Astrocyte (in vitro differentiated cells and primary cell): Measurements from ENCODE around the gene HTR2B. TPM values are rescaled to one million over a fixed set of nuclear protein-coding genes. Genes with fewer than 3 reads are reported as not detected.
A peak's percentile ranks its signal among the peaks of the same experiment; 100 is the strongest.

Source experiments
- DNase-seq: peaks from one replicate; pipeline ENCODE4 v3.0.0-alpha.2; 2010; ENCODE audit warnings: low read depth
- FAIRE-seq: peaks from 2 replicates; lab custom pipeline; 2011; peaks lifted over from hg19 to GRCh38; lab: Jason Lieb, UNC
- H2AFZ ChIP-seq: 2 replicates; pipeline ENCODE4 v1.6.0; 2012; ENCODE audit warnings: low read depth, low read length, inconsistent platforms
- H3K27ac ChIP-seq: 2 replicates; pipeline ENCODE4 v1.5.1; 2011; ENCODE audit warnings: low read depth, low read length, inconsistent platforms
- H3K27me3 ChIP-seq: 2 replicates; pipeline ENCODE4 v1.6.0; 2011; ENCODE audit warnings: low read length, inconsistent platforms; ENCODE audit not compliant: insufficient read depth
- H3K36me3 ChIP-seq: 2 replicates; pipeline ENCODE4 v1.5.1; 2011; ENCODE audit warnings: low read length, inconsistent platforms; ENCODE audit not compliant: insufficient read depth
- H3K4me1 ChIP-seq: 2 replicates; pipeline ENCODE4 v1.5.1; 2011; ENCODE audit warnings: low read length, inconsistent platforms; ENCODE audit not compliant: insufficient read depth
- H3K4me2 ChIP-seq: 2 replicates; pipeline ENCODE4 v1.6.0; 2012; ENCODE audit warnings: low read length, inconsistent platforms
- H3K4me3 ChIP-seq: 2 replicates; pipeline ENCODE4 v1.5.1; 2011; ENCODE audit warnings: low read depth, mild to moderate bottlenecking, low read length, inconsistent platforms; ENCODE audit not compliant: insufficient read depth
- H3K79me2 ChIP-seq: 2 replicates; pipeline ENCODE4 v1.6.0; 2012; ENCODE audit warnings: mild to moderate bottlenecking, low read length, inconsistent platforms; ENCODE audit not compliant: insufficient read depth
- H3K9ac ChIP-seq: 2 replicates; pipeline ENCODE4 v1.6.0; 2012; ENCODE audit warnings: mild to moderate bottlenecking, low read length, inconsistent platforms
- H3K9me3 ChIP-seq: 2 replicates; pipeline ENCODE4 v1.5.1; 2012; ENCODE audit warnings: low read depth, mild to moderate bottlenecking, low read length, inconsistent platforms; ENCODE audit not compliant: insufficient read depth
- H4K20me1 ChIP-seq: 2 replicates; pipeline ENCODE4 v1.6.0; 2012; ENCODE audit warnings: low read length, inconsistent platforms; ENCODE audit not compliant: insufficient read depth
- H3K27ac Mint-ChIP-seq: one replicate; pipeline ENCODE4 v1.8.0; 2021; ENCODE audit warnings: mild to moderate bottlenecking, mixed read lengths; ENCODE audit not compliant: unreplicated experiment
- H3K27me3 Mint-ChIP-seq: one replicate; pipeline ENCODE4 v1.8.0; 2021; ENCODE audit warnings: low read depth, mixed read lengths; ENCODE audit not compliant: unreplicated experiment
- H3K36me3 Mint-ChIP-seq: one replicate; pipeline ENCODE4 v1.8.0; 2021; ENCODE audit warnings: low read depth, mixed read lengths; ENCODE audit not compliant: unreplicated experiment
- H3K4me1 Mint-ChIP-seq: one replicate; pipeline ENCODE4 v1.8.0; 2021; ENCODE audit warnings: low read depth, mixed read lengths; ENCODE audit not compliant: unreplicated experiment
- H3K4me3 Mint-ChIP-seq: one replicate; pipeline ENCODE4 v1.8.0; 2021; ENCODE audit warnings: mild to moderate bottlenecking, moderate library complexity, mixed read lengths; ENCODE audit not compliant: unreplicated experiment
- H3K9me3 Mint-ChIP-seq: one replicate; pipeline ENCODE4 v1.8.0; 2021; ENCODE audit warnings: mild to moderate bottlenecking, mixed read lengths; ENCODE audit not compliant: unreplicated experiment
- CTCF ChIP-seq: IDR thresholded peaks from 2 replicates; pipeline ENCODE4 v1.5.1; 2011; ENCODE audit warnings: low read depth, mild to moderate bottlenecking, inconsistent platforms, low read length, moderate library complexity; ENCODE audit not compliant: insufficient read depth
- EZH2 ChIP-seq: IDR thresholded peaks from 2 replicates; pipeline ENCODE4 v1.6.1; 2012; ENCODE audit warnings: mild to moderate bottlenecking, low read length, inconsistent platforms; ENCODE audit not compliant: insufficient read depth
- total RNA-seq: library from RNA; stranded (reverse); gene quantifications from 2 replicates; pipeline ENCODE4 v1.2.1, GENCODE V29; 2021

HTR2B gene
- total RNA-seq, 1 donor from 2014 or later: 0.27 TPM

DNA sequence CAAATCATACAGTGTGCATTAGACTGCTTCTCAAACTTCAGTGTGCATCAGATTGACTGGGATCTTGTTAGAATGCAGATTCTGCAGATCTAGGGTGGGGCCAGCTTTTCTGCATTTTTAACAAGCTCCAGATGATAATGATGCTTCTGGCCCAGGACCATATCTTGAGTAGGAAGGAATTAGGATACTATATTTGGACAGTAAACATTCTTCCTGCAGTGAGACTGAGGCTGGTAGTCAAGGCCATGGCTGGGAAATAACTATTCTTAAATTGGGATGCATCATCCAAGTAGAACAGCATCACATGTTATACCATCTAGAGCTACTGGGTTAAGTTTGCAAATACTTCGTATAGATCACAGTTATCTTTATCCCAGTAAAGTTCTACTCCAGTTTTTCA, 45.2 kb upstream of the HTR2B start:
- H3K4me1 Mint-ChIP-seq: peaks cover 18% of the 10 kb centered on the region
- no peak overlapping the region for H3K4me3 Mint-ChIP-seq
- peak; percentile 69 for FAIRE-seq
- Histone ChIP-seq H4K20me1 (no peaks in the 10 kb centered on the region), H3K4me3 (no peak overlapping the region), H3K9me3 (no peaks in the 10 kb centered on the region), H2AFZ (no peak overlapping the region), H3K36me3 (peaks cover 40% of the 10 kb centered on the region), H3K27me3 (no peaks in the 10 kb centered on the region), H3K27ac (no peak overlapping the region), H3K79me2 (no peaks in the 10 kb centered on the region), H3K4me2 (no peak overlapping the region), H3K4me1 (no peaks in the 10 kb centered on the region), H3K9ac (no peak overlapping the region)
- peaks cover 27% of the 10 kb centered on the region for H3K36me3 Mint-ChIP-seq
- H3K27ac Mint-ChIP-seq: no peak overlapping the region
- H3K27me3 Mint-ChIP-seq: no peaks in the 10 kb centered on the region
- peak; percentile 19 for DNase-seq
- no peak for TF ChIP-seq CTCF
- no peak for TF ChIP-seq EZH2
- H3K9me3 Mint-ChIP-seq: no peaks in the 10 kb centered on the region

DNA sequence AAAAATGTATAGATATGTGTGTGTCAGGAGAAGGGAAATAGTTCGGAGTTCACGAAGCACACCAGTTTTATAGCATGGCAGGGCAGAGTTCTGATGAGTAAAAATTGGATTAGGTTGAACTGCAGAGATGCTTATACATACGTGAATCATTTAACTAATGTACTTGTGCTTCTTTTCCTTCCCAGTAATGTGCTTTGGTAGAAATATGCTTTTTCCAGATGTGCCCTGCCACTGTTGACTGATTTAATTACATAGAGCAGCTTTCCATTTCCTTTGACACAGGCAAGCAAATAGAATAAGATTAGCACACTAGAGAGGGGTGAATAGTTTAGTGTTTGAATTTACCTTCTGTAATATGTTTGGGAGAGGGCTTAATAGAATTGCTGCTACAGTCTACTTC, 44.6 kb upstream of the HTR2B start:
- Mint-ChIP-seq H3K27me3 (no peaks in the 10 kb centered on the region), H3K9me3 (no peaks in the 10 kb centered on the region), H3K36me3 (peaks cover 30% of the 10 kb centered on the region), H3K4me1 (peaks cover 21% of the 10 kb centered on the region), H3K4me3 (no peak overlapping the region), H3K27ac (peak overlapping the region; percentile 17)
- H3K27ac ChIP-seq: no peak overlapping the region
- no peak for DNase-seq
- no peak overlapping the region for H3K4me3 ChIP-seq
- H4K20me1 ChIP-seq: no peaks in the 10 kb centered on the region
- H3K27me3 ChIP-seq: no peaks in the 10 kb centered on the region
- no peak overlapping the region for H3K4me2 ChIP-seq
- H2AFZ ChIP-seq: no peak overlapping the region
- H3K4me1 ChIP-seq: no peaks in the 10 kb centered on the region
- TF ChIP-seq CTCF (no peak), EZH2 (no peak)
- peaks cover 38% of the 10 kb centered on the region for H3K36me3 ChIP-seq
- H3K9me3 ChIP-seq: no peaks in the 10 kb centered on the region
- FAIRE-seq: no peak
- no peaks in the 10 kb centered on the region for H3K79me2 ChIP-seq
- H3K9ac ChIP-seq: no peak overlapping the region

DNA sequence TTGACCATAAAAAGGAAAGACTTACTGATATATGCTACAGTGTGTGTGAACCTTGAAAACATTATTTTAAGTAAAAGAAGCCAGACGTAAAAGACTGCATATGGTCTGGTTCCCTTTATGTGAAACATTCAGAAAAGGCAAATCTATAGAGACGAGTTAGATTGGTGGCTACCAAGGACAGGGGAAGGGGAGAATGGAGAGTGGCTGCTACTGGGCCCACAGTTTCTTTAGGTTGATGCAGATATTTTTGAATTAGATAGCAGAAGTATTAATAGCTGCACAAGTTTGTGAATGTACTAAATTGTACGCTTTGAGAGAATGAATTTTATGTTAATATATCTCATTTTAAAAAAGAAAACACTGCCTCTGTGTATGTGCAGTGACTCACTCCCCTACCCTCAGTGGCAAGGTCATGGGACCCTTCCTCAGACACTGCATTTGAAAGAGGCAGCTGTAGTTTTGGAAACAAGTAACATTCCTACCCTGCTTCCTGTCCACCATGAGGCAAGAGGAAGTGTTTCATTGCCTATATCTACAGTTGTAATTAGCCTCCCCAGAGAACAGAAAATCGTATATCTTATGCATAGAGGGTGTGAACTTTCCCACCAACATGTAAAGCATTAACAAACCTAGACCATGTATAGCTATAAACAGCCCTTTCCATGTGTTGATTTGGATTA, 43.8 kb upstream of the HTR2B start:
- Mint-ChIP-seq H3K36me3 (peaks cover 30% of the 10 kb centered on the region), H3K27me3 (no peaks in the 10 kb centered on the region), H3K27ac (peak overlapping the region; percentile 31), H3K4me3 (no peak overlapping the region), H3K9me3 (no peaks in the 10 kb centered on the region), H3K4me1 (peaks cover 22% of the 10 kb centered on the region)
- H3K27ac ChIP-seq: peak overlapping the region; percentile 41
- no peak overlapping the region for H3K4me2 ChIP-seq
- no peaks in the 10 kb centered on the region for H3K9me3 ChIP-seq
- H2AFZ ChIP-seq: no peak overlapping the region
- TF ChIP-seq EZH2 (no peak), CTCF (no peak)
- no peaks in the 10 kb centered on the region for H3K27me3 ChIP-seq
- no peak overlapping the region for H3K4me3 ChIP-seq
- H3K79me2 ChIP-seq: no peaks in the 10 kb centered on the region
- DNase-seq: no peak
- H3K4me1 ChIP-seq: no peaks in the 10 kb centered on the region
- no peak overlapping the region for H3K9ac ChIP-seq
- no peak for FAIRE-seq
- H4K20me1 ChIP-seq: no peaks in the 10 kb centered on the region
- H3K36me3 ChIP-seq: peaks cover 42% of the 10 kb centered on the region
